Measurements from ENCODE around the gene SGK1.
A peak's percentile ranks its signal among the peaks of the same experiment; 100 is the strongest.

SGK1 gene
- total RNA-seq = 84.4 to 1,084 (median 758) reads per million in 17 experiments

DNA sequence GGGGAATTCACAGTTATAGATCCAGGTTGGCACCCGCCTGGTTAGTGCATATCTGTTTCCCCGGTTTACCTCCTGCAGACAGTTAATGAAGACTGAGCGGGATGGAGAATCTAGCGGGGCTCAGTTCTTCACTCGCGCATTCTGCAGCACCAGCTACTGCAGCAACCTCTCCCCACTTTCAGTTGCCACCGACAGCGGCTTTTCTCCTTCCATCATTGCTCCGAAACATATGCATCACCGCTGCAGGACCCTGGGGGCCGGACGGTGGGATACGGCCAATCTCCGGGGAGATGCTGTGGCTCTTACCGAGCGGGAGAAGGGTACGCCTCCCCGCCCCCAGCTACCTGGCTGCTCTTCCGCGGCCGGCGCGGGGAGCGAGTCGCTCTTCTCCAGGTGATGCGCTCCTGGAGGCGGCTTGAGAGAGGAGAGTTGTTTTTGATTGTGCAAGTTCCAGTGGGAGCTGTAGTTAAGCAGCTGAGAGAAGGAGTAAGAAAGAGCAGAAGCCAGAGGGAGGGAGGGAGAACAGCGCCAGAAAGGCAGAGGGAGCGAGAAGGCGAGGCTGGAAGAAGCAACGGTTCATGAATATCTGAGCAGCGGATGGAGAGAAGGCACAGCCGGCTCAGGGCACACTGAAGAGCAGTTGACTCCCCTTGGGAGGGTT, at the start of gene SGK1:
TSS of gene SGK1 (minus strand) at position 642 of the 661 bp plus-strand sequence. CDS start 652 bp downstream, outside the sequence.
- peak in 2 of 4 experiments; percentile 28 to 38 for DNase-seq

DNA sequence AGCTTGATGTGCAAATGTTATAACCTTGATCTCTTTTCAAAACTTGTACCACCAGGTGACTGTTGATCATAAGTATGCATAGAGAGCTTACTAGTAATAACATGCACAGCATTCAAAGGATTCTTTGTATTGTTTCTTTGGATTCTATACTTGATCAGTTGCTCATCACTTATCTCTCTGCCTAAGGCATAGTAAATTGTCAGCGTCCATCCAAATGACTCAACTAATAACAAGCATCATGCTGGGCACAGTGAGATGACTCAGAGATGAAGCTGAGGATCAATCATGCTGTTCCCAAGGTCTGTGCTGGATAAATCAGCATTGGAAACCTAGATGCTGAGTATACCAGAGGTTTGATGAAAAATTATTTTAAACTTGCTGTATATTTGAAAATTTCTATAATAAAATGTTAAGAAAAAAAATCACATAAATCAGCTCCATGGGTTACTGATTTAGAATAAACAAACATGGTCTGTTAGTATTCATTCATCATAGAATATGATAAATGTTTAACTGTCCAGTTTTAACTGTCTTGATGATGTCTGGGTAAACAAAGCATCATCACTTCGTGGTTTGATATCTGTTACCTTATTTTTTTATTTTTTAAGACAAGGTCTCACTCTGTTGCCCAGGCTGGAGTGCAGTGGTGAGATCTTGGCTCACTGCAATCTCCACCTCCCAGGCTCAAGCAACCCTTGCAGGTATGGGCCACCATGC, 45.6 kb upstream of the SGK1 start:
- peak in 1 of 4 experiments; percentile 37 for DNase-seq

DNA sequence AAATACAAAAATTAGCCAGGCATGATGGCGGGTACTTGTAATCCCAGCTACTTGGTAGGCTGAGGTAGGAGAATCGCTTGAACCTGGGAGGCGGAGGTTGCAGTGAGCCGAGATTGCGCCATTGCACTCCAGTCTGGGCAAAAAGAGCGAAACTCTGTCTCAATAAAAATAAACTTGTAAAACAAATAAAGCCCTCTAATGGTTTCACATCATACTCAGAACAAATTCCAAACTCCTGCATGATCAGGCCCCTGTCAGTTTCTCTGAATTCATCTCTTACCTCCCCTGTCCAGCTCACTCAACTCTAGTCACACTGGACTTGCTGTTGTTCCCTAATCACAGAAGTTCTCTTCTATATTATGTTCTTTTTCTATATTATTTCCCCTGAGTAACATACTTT, 43.1 kb upstream of the SGK1 start:
- no peak for DNase-seq

GRCh38 chr6:134359302-134359701, 41.4 kb upstream of the SGK1 start:
- no peak for DNase-seq

- DNase-seq = peak in 3 of 4 experiments; percentile 42 to 61 (median 61)
These were observed 40.4 kb upstream of the SGK1 start for GRCh38 chr6:134358320-134358719.

GRCh38 chr6:134357022-134357487, 39.1 kb upstream of the SGK1 start:
- DNase-seq = no peak

DNA sequence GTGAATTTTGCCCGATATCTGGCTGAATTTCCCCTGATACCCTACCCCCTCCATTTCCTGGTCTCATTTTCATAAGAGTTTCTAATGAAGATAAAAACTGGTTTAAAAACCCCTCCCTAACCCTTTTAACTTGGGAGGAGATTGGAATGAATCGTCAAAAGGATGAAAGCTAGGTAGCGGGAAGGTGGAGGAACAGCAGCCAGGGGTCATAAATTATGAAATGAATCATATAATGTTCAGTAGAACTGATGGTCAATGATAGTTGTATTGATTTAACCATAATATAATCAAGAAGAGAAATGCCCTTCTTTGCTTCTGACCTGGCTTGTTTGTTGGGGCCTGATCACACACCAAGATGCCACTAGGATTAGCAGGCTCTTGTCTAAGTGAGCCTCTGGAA, 38.5 kb upstream of the SGK1 start:
- DNase-seq = no peak

DNA sequence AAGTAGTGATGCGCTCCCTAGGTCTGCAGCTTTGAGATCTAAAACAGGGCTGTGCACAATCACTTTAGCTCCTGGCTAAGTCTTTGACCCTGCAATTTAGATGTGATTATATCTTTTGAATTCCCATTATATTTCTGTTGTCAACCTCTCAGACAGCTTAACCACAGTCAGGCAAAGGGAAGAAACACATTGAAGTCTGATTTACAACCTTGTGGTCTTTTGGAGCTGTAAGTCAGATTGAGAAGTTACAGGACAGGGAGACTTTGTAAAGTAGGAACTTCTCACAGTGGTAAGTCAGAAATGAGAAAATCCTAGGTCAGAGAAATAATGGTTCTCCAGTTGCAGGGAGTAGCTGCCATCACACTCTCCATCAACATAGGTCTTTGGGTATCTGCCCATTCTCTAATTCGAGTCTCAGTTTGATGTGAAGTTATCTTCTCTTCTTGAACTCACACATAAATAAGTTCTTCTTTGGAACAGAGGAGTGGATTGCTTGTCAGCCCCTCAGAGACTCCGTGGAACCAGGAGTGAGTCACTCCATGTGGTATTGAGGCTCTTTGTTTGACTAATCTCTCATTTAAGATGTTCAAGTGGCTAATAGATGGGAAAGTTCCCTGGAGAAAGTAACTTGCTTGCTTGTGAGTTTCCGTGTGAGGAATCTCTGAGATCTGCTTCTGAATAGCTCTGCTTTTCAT, 35.0 kb upstream of the SGK1 start:
- peak in 1 of 4 experiments; percentile 26 for DNase-seq

GRCh38 chr6:134351615-134352474, 33.9 kb upstream of the SGK1 start:
- DNase-seq = peak in 1 of 4 experiments; percentile 21

GRCh38 chr6:134347885-134348805, 30.2 kb upstream of the SGK1 start:
- DNase-seq = no peak

DNA sequence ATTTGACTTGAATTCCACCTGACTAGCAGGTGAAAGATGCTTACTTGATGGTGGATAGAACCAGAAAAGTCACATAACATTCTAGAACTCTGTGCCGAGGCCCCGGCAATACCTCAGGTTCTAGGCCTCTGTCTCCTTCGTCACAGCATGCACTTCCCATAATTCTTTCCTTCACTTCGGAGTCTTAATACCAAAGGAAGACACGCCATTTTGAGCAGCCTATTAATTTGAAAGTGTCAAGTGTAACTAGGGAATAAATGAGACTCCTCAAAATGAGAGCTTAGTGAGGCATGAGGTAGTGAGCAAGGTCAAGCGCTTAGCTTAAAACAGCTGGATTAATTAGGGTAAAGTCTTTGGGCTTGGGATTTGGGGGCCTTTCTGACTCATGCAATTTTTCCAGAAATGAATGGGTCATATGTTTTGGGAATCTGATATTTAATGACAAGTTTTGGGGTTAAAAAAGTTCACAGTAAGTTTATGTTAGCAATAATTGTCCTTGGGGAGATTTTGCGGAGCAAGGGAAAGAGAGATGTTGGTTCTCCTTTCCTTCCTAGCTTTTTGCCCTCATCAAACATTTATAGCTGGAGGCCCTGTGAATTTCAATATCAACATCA, 29.1 kb upstream of the SGK1 start:
- no peak for DNase-seq

GRCh38 chr6:134345789-134346188, 27.9 kb upstream of the SGK1 start:
- peak; percentile 24 to 63 (median 50) for DNase-seq

DNA sequence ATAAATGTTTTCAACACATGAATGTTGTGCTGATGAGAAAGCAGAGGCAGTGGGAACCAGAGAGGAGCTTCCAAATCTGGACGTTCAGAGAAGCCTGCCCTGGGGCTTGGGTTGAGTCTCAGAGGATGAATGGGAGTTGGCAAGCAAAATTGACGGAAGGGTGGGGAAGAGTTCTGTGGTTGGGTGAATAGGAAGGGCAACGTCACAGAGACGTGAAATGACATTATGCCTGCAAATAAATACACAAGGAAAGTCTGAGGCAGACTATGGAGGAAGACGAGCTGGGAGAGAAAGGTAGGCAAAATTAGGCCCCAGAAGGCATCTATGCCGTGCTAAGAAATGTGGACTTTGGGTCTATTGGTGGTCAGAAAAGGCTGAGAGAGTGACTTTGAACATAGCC, 25.2 kb upstream of the SGK1 start:
- DNase-seq = no peak

GRCh38 chr6:134341999-134342567, 24.2 kb upstream of the SGK1 start:
- no peak for DNase-seq

DNA sequence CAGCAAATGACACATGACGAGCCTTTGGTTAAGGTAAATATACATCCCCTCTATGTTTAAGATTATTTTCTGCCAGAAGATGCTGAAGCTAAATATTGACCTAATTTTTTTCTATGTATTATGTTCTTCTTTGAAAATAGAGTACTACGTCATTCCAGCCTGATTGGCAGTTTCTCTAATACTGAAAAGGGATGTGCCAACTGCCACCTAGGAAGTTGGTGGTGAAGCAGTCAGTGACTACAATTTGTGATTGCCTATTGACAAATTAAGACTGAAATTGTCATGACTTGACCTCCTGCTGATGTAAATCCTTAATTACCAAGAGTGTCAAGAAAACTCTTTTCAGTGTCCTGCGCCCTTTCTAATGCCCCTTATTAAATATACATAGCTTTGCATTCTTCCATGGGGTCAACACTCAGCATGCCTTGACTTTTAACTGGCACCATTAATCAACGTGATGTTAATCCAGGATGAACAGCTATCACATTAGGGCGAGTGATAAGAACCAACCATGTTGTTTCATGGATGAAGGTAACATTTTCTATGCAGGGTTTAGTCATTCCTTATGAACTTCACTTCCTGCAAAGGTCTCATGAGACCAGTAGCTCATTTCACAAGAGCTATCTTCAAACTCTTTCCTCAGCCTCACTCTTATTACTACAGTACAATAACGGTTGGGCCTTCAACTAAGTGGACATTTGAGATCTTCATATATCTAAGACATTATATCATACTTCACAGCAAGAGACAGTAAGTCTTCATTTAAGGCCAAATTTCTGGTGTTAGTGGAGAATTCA, 22.5 kb upstream of the SGK1 start:
- DNase-seq = peak; percentile 46 to 83 (median 63)

GRCh38 chr6:134339216-134339615, 21.3 kb upstream of the SGK1 start:
- DNase-seq = no peak

- DNase-seq = peak in 2 of 4 experiments; percentile 16 to 34
These were observed 13.3 kb upstream of the SGK1 start for GRCh38 chr6:134331256-134331655.

DNA sequence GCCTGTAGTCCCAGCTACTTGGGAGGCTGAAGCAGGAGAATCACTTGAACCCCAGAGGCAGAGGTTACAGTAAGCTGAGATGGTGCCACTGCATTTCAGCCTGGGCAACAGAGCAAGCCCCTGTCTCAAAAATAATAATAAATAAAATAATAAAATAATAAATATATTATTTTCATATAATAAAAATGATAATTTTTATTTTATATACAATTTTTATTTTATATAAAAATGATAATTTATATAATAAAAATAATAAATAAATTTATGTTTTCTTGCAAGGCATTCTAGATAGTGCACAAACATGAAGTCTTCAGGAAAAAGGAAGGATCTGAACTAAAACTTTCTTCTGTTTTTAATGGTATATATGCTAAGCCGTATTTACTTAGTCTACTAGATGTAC, 12.6 kb upstream of the SGK1 start:
- no peak for DNase-seq

- DNase-seq = no peak
These were observed 10.9 kb upstream of the SGK1 start for GRCh38 chr6:134328792-134329191.
